LNCaP clone FGC (cell line): ENCODE data around the gene PGK1.
"Not testable (repeated sequence)": the region's sequence is repeated elsewhere in the genome, so short reads cannot be mapped to it uniquely, and the experiment has no call there.

ENCODE experiments used
- DNase-seq: peaks from one replicate; pipeline ENCODE4 v3.0.0-alpha.2; 2011; ENCODE audit warnings: low read depth
- H3K4me3 ChIP-seq: 2 replicates; pipeline ENCODE4 v1.5.1; 2011; ENCODE audit warnings: mild to moderate bottlenecking, low read depth, low read length, control low read depth
- CTCF ChIP-seq: IDR thresholded peaks from 2 replicates; pipeline ENCODE4 v1.5.1; 2012; ENCODE audit warnings: mild to moderate bottlenecking; ENCODE audit not compliant: control insufficient read depth, insufficient read depth; ENCODE audit errors: extremely low read depth

PGK1 gene

DNA sequence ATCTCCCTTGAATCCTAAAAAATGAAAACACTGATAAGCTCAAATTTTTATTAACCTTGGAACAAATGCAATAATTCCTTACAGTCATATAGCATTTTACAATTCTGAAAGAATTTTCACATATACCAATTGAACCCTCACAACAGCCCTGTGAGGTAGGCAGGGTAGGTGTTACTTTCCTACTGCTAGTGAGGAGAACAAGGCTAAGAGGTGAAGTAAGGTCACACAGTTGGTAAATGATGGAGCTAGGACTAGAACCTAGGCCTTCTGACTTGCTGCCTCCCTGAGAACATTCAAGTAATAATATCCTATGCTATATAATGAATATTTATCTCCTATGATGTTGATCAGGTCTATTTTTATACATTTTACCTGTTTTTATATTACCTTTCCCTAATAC lies 25.7 kb downstream of the PGK1 start:
- DNase-seq, result no peak
- no peak for TF ChIP-seq CTCF
- no peak overlapping the region for H3K4me3 ChIP-seq

DNA sequence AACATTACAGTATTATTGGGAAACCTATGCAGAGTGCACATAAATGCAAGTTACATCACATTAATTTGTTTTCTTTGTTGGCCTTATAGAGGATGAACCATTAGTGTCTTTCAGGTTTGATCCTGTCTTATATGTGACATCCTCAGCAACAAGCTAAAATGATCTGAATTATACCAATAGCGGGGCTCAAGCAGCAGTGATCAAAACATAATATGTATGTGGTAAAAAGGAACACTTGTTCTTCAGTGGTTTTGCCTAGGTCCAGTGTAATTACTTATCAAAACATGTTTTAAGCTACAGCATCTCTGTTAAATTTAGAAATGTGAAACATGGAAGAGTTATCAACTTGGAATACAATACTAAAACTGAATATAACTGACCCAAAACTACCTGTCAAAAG lies 26.3 kb downstream of the PGK1 start:
- DNase-seq, result no peak
- no peak for TF ChIP-seq CTCF
- H3K4me3 ChIP-seq, result no peak overlapping the region

DNA sequence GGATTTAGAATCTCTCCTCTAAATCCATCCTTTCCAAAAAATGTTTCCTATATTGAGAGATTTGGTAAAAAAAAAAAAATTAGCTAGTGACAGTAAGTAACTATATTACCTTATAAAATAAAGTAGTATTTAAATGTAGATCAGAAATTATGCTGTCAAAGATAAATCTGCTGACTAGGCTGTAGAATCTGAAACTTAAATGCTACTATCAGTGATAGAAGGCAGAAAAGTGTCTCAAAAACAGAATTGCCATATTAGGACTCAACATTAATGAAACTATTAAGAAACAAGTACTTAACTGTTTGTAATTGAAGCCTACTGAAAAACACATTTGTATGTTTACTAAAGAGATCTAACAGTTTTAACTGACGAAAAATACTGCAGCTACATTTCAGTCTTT lies 27.1 kb downstream of the PGK1 start:
- no peak for TF ChIP-seq CTCF
- H3K4me3 ChIP-seq, result no peak overlapping the region
- DNase-seq, result no peak

DNA sequence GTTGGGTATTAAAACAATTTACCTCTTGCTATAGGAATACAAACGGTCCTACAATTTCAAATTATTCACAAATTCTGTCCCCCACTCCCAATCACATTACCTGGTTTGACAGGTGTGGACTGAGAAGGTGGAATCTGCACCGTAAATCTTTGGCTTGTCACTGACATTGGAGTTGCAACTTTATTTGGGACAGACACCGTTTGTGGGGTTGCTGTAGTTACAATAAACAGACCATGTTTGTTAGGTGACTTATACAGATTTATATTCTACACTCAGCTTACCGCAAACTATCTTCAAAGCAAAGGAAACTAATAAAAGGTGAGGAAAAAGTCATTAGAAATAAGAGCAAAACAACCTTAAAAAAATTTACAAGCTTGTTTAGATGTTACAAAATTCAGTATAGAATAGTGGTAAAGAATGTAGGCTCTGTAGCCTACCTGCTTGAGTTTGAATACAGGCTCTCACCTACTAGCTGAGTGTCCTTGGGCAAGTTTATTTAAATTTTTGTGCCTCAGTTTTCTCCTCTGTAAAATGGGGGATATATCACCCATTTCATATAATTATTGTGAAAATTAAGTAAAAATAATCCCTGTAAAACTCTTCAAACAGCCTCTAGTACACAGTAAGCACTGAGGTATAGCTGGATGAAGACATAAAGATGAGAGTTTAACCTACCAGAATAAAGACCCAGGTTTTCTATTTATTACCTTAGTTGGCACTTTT lies 29.4 kb downstream of the PGK1 start:
- TF ChIP-seq CTCF, result no peak
- no peak for DNase-seq
- H3K4me3 ChIP-seq, result no peak overlapping the region

GRCh38 chrX:78139160-78140123 lies 35.4 kb downstream of the PGK1 start, which contains the start of gene TAF9B:
Gene TAF9B, minus strand, starts transcription at chrX:78139650. Its CDS starts 39 bp downstream, at chrX:78139611.
- TF ChIP-seq CTCF, result no peak
- H3K4me3 ChIP-seq, result peak within 1 kb of the TSS; percentile 74
- DNase-seq, result peak; percentile 38

DNA sequence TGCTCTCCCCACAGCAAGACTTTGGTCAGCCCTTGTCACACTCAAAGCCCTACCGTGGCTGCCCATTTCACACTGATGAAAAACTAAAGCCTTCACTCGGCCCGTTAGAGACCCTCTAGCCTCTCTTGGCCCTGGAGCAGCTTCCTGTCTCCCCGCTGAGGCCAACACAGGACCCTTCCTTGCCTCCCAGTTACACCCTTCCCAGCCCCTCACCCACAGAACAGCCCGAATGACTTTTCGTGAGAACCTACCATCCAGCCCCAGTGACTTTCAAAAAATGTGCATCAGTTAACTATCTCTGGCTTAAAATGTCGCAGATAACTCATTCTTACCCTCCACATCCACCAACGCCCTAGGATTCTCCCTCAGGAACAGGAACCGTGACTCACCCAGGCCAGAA lies 36.2 kb downstream of the PGK1 start:
- no peak for DNase-seq
- H3K4me3 ChIP-seq, result peak overlapping the region; percentile 74

DNA sequence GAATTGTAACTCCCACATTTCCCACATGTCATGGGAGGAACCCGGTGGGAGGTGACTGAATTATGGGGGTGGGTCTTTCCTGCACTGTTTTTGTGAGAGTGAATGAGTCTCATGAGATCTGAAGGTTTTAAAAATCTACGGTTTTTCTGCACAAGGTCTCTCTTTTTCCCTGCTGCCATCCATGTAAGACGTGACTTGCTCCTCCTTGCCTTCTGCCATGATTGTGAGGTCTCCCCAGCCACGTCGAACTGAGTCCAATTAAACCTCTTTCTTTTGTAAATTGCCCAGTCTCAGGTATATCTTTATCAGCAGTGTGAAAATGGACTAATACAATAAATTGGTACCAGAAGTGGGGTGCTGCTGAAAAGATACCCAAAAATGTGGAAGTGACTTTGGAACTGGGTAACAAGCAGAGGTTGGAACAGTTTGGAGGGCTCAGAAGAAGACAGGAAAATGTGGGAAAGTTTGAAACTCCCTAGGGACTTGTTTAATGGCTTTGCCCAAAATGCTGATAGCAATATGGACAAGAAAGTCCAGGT lies 43.0 kb downstream of the PGK1 start:
- not testable (repeated sequence) for DNase-seq, H3K4me3 ChIP-seq

More for the DNA sequence above, 36.2 kb downstream of the PGK1 start:
- TF ChIP-seq CTCF, result no peak

DNA sequence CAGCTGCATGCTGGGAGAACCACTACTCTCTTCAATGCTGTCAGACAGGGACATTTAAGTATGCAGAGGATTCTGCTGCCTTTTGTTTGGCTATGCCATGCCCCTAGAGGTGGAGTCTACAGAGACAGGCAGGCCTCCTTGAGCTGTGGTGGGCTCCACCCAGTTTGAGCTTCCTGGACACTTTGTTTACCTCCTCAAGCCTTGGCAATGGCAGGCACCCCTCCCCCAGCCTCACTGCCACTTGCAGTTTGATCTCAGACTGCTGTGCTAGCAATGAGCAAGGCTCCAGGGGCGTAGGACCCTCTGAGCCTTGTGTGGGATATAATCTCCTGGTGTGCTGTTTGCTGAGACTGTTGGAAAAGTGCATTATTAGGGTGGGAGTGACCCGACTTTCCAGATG lies 53.3 kb downstream of the PGK1 start:
- not testable (repeated sequence) for DNase-seq
- H3K4me3 ChIP-seq, result peak overlapping the region; percentile 34

DNA sequence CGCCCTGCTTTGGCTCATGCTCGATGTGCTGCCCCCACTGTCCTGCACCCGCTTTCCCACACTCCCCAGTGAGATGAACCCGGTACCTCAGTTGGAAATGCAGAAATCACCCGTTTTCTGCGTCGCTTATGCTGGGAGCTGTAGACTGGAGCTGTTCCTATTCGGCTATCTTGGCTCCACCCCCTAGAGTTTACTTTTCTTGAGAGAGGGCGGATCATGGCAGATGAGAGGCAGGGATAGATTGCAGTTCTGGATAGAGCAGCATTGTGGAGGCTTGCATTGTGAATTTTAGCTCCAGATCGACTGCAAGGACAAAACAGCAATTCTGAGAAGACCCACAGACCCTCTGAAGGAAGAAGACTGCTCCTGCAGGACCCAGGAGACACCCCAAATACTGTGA lies 53.8 kb downstream of the PGK1 start:
- peak overlapping the region; percentile 34 for H3K4me3 ChIP-seq
- not testable (repeated sequence) for DNase-seq

DNA sequence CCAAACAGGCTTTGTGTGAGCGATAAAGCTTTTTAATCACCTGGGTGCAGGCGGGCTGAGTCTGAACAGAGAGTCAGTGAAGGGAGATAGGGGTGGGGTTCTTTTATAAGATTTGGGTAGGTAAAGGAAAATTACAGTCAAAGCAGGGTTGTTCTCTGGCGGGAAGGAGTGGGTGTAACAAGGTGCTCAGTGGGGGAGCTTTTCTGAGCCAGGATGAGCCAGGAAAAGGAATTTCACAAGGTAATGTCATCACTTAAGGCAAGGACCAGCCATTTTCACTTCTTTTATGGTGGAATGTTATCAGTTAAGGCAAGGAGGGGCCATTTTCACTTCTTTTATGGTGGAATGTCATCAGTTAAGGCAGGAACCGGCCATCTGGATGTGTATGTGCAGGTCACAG lies 56.7 kb downstream of the PGK1 start:
- not testable (repeated sequence) for DNase-seq, H3K4me3 ChIP-seq

DNA sequence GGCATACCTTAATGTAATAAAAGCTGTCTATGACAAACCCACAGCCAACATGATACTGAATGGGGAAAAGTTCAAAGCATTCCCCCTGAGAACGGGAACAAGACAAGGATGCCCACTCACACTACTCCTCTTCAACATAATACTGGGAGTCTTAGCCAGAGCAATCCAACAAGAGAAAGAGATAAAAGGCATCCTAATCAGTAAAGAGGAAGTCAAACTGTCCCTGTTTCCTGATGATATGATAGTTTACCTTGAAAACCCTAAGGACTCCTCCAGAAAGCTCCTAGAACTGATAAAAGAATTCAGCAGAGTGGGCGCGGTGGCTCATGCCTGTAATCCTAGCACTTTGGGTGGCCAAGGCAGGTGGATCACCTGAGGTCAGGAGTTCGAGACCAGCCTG lies 59.1 kb downstream of the PGK1 start:
- not testable (repeated sequence) for H3K4me3 ChIP-seq, DNase-seq
